Measurements from ENCODE around the gene HIRIP3.

DNA sequence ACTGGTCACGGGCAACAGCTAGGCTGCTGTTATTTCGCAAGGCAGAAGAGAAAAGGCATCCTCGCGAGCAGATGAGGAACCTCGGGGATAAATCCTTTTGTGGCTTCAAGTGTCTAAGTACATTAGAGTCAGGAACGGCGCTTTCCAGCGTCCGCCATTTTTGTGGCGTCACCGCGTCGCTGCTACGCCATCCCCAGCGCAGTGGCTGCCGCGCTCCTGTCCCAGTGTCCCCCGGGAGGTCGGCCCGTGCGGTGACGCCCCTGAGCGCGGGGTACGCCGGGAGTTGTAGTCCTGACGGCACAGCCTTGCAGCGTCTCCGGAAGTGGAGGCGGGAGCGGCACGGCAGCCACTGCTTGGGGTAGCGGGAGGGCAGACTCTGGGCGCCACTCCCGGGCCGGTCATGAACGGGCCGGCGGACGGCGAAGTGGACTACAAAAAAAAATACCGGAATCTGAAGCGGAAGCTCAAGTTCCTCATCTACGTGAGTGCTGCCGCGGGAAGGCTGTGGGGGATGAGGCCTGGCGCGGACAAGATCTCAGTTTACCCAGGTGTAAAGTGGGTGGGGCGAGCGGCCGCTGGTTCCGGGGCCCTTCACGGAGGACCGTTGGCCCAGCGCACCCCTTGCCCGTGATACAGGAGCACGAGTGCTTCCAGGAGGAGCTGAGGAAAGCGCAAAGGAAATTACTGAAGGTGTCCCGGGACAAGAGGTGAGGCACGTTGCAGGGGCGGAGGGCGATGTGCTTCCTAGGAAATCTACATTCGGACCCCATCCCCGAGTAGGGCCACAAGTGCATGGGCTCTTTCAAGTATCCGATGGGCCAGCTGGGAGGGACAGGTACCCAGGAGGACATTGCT lies 721 bp upstream of the HIRIP3 start, which contains the start of gene INO80E:
- TF ChIP-seq PAX5 (IDR thresholded peaks at IDR 0.05; ENCODE audit: insufficient read depth, low read length, severe bottlenecking) = no peak
- TF ChIP-seq TAF1 (IDR thresholded peaks at IDR 0.05; ENCODE audit: low read depth, low read length) = peak; percentile 90
- TF ChIP-seq POLR2A (IDR thresholded peaks at IDR 0.05; ENCODE audit: low read depth, low read length) = peak; percentile 79
- TF ChIP-seq POLR2AphosphoS5 (IDR thresholded peaks at IDR 0.05; ENCODE audit: low read depth, low read length) = peak; percentile 69; the same call in 1 of the 2 replicates
